Liver (tissue), 3 donors: ENCODE data around the gene SIPA1L3.

Experiments
- ATF3 ChIP-seq: IDR thresholded peaks from 2 replicates; pipeline ENCODE4 v1.6.1; 2016; ENCODE audit warnings: antibody characterized with exemption
- CTCF ChIP-seq: fragments of 150-350 bp; IDR thresholded peaks from 2 replicates; pipeline ENCODE4 v1.5.1; 2017; ENCODE audit warnings: improper control_type of control experiment, low read depth, low read length; ENCODE audit not compliant: missing input control
- EGR1 ChIP-seq, 2 donors: IDR thresholded peaks; 2 replicates each; pipeline ENCODE4 v1.6.1; 2016 to 2018; ENCODE audit warnings: antibody characterized with exemption in 2 of 2, low read depth in 2 of 2
- FOXA1 ChIP-seq: IDR thresholded peaks from 2 replicates; pipeline ENCODE4 v1.6.1; 2016; ENCODE audit warnings: antibody characterized with exemption
- GABPA ChIP-seq, 2 donors: IDR thresholded peaks in 1 of 2; conservative IDR thresholded peaks in 1 of 2; 2 replicates each; pipeline ENCODE4 v1.6.1; 2016; ENCODE audit warnings: antibody characterized with exemption in 2 of 2, mild to moderate bottlenecking in 1 of 2, moderate library complexity in 1 of 2
- HNF4A ChIP-seq, 2 donors: conservative IDR thresholded peaks; 2 replicates each; pipeline ENCODE4 v1.6.1; 2016; ENCODE audit warnings: antibody characterized with exemption in 2 of 2, mild to moderate bottlenecking in 2 of 2
- HNF4G ChIP-seq: IDR thresholded peaks from 2 replicates; pipeline ENCODE4 v1.6.1; 2016; ENCODE audit warnings: antibody characterized with exemption
- JUND ChIP-seq, 2 donors: IDR thresholded peaks; 2 replicates each; pipeline ENCODE4 v1.6.1; 2016; ENCODE audit warnings: antibody characterized with exemption in 2 of 2
- MAX ChIP-seq: IDR thresholded peaks from 2 replicates; pipeline ENCODE4 v1.6.1; 2016; ENCODE audit warnings: antibody characterized with exemption
- RAD21 ChIP-seq, 2 donors: IDR thresholded peaks; 2 replicates each; pipeline ENCODE4 v1.6.1; 2016; ENCODE audit warnings: antibody characterized with exemption in 2 of 2, mild to moderate bottlenecking in 2 of 2
- REST ChIP-seq: IDR thresholded peaks from 2 replicates; pipeline ENCODE4 v1.6.1; 2016; ENCODE audit warnings: antibody characterized with exemption, mild to moderate bottlenecking
- SP1 ChIP-seq: IDR thresholded peaks from 2 replicates; pipeline ENCODE4 v1.6.1; 2018; ENCODE audit warnings: antibody characterized with exemption, mild to moderate bottlenecking
- TAF1 ChIP-seq: conservative IDR thresholded peaks from 2 replicates; pipeline ENCODE4 v1.6.1; 2016; ENCODE audit warnings: antibody characterized with exemption, mild to moderate bottlenecking
- YY1 ChIP-seq: IDR thresholded peaks from 2 replicates; pipeline ENCODE4 v1.6.1; 2016; ENCODE audit warnings: antibody characterized with exemption, mild to moderate bottlenecking
- donor health status: healthy.
- donor health status: healthy.

GRCh38 chr19:38152461-38153379 is 245.7 kb downstream of the SIPA1L3 start:
- TF ChIP-seq HNF4A (conservative IDR thresholded peaks at IDR 0.05) (no peak), GABPA (IDR thresholded peaks at IDR 0.05 in 1 of 2, conservative IDR thresholded peaks at IDR 0.05 in 1 of 2) (no peak), YY1 (no peak), CTCF (no peak), RAD21 (IDR thresholded peaks at IDR 0.05) (no peak), HNF4G (no peak), MAX (no peak), EGR1 (IDR thresholded peaks at IDR 0.05; ENCODE audit: low read depth in 2 of 2) (no peak), ATF3 (no peak), FOXA1 (no peak), TAF1 (no peak), REST (no peak), SP1 (no peak), JUND (IDR thresholded peaks at IDR 0.05) (no peak)
